Stimulated activated CD8-positive, alpha-beta memory T cell treated with anti-CD3 and anti-CD28 coated beads, Interleukin-4, amount 100 ng/mL, for 4 hours (primary cell): ENCODE results near the gene DOCK8.
A peak's percentile ranks its signal among the peaks of the same experiment; 100 is the strongest.

ENCODE experiments used
- DNase-seq, 2 donors: peaks; one replicate each; pipeline ENCODE4 v3.0.0-alpha.2; 2020; ENCODE audit warnings: low read depth in 2 of 2, low spot score in 1 of 2

The DOCK8 gene

GRCh38 chr9:266228-266627 lies 51.6 kb downstream of the DOCK8 start:
- DNase-seq, result no peak

- no peak for DNase-seq
These were observed 54.0 kb downstream of the DOCK8 start for GRCh38 chr9:268616-269015.

- no peak for DNase-seq
These were observed 54.5 kb downstream of the DOCK8 start for GRCh38 chr9:269081-269711.

GRCh38 chr9:270657-271237 lies 56.1 kb downstream of the DOCK8 start:
- no peak for DNase-seq

- peak; percentile 45 to 58 for DNase-seq
These were observed 57.9 kb downstream of the DOCK8 start for GRCh38 chr9:272251-273213.

GRCh38 chr9:274406-274805 lies 59.7 kb downstream of the DOCK8 start:
- no peak for DNase-seq

- DNase-seq, result no peak
These were observed 63.1 kb downstream of the DOCK8 start for GRCh38 chr9:277601-278295.

GRCh38 chr9:278651-279050 lies 64.0 kb downstream of the DOCK8 start:
- no peak for DNase-seq

- DNase-seq, result no peak
These were observed 65.0 kb downstream of the DOCK8 start for GRCh38 chr9:279674-280073.

GRCh38 chr9:281741-282645 lies 67.3 kb downstream of the DOCK8 start:
- no peak for DNase-seq

GRCh38 chr9:286071-286740 lies 71.5 kb downstream of the DOCK8 start:
- DNase-seq, result no peak

- DNase-seq, result no peak
These were observed 74.5 kb downstream of the DOCK8 start for GRCh38 chr9:289121-289520.

- DNase-seq, result no peak
These were observed 78.2 kb downstream of the DOCK8 start for GRCh38 chr9:292915-293314.

GRCh38 chr9:295576-295975 lies 80.9 kb downstream of the DOCK8 start:
- DNase-seq, result no peak

GRCh38 chr9:296411-296810 lies 81.7 kb downstream of the DOCK8 start:
- no peak for DNase-seq

GRCh38 chr9:297104-297972 lies 82.7 kb downstream of the DOCK8 start:
- no peak for DNase-seq

- no peak for DNase-seq
These were observed 88.8 kb downstream of the DOCK8 start for GRCh38 chr9:303502-303901.

GRCh38 chr9:304106-304505 lies 89.4 kb downstream of the DOCK8 start:
- DNase-seq, result no peak
